SJCRH30 (cell line): ENCODE results near the gene CTNNA3. TPM values are rescaled to one million over a fixed set of nuclear protein-coding genes. Genes with fewer than 3 reads are reported as not detected.
"Not testable (repeated sequence)": the region's sequence is repeated elsewhere in the genome, so short reads cannot be mapped to it uniquely, and the experiment has no call there.

ENCODE experiments used
- DNase-seq, 2 experiments: peaks; one replicate each; pipeline ENCODE4 v3.0.0-alpha.2; 2015 to 2020
- H3K27ac ChIP-seq: fragments of 250-450 bp; sonication (Bioruptor Pico); 2 replicates; pipeline ENCODE4 v1.5.1; 2020; ENCODE audit warnings: mild to moderate bottlenecking, moderate library complexity
- H3K27me3 ChIP-seq: fragments of 250-450 bp; sonication (Bioruptor Pico); 2 replicates; pipeline ENCODE4 v1.5.1; 2020; ENCODE audit warnings: mild to moderate bottlenecking, moderate library complexity
- H3K36me3 ChIP-seq: fragments of 250-450 bp; sonication (Bioruptor Pico); 2 replicates; pipeline ENCODE4 v1.5.1; 2020; ENCODE audit warnings: mild to moderate bottlenecking, moderate library complexity
- H3K4me1 ChIP-seq: fragments of 250-450 bp; sonication (Bioruptor Pico); 2 replicates; pipeline ENCODE4 v1.5.1; 2020; ENCODE audit warnings: mild to moderate bottlenecking, moderate library complexity
- H3K4me3 ChIP-seq: fragments of 250-450 bp; sonication (Bioruptor Pico); 2 replicates; pipeline ENCODE4 v1.5.1; 2020; ENCODE audit warnings: mild to moderate bottlenecking, moderate library complexity
- H3K9me3 ChIP-seq: fragments of 250-450 bp; sonication (Bioruptor Pico); replicated peaks from 2 replicates; pipeline ENCODE4 v1.5.1; 2020; ENCODE audit warnings: mild to moderate bottlenecking, moderate library complexity
- total RNA-seq: library from RNA; depleted of rRNA; stranded (reverse); fragments of >200 nt; shearing (Covaris generic); gene quantifications from 2 replicates; pipeline ENCODE4 v1.2.3, GENCODE V29; 2014

CTNNA3 gene
- total RNA-seq, 1 experiment from 2014 or later: 2.7 TPM

DNA sequence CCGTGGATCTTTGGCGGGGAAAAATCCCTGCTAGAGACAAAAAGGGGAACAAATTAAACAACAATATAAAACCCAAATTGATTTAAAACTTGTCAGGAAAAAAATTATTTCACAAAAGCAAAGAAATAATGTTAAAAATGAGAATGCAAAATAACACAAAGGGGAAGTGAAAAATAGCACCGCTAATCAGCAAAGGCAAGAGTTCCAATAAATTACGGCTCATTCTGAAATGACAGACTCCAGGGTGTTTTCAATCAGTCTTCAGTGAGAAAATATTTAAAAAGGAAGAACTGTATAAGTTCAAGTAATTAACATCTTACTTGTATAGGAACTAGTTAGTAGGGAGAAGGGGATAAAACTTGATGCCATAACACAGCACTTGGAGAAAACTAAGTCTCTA is 433.3 kb downstream of the CTNNA3 start:
- Histone ChIP-seq H3K4me3 (no peak overlapping the region), H3K9me3 (no peaks in the 10 kb centered on the region), H3K27me3 (no peaks in the 10 kb centered on the region), H3K27ac (no peak overlapping the region), H3K4me1 (no peaks in the 10 kb centered on the region), H3K36me3 (no peaks in the 10 kb centered on the region)
- no peak for DNase-seq

DNA sequence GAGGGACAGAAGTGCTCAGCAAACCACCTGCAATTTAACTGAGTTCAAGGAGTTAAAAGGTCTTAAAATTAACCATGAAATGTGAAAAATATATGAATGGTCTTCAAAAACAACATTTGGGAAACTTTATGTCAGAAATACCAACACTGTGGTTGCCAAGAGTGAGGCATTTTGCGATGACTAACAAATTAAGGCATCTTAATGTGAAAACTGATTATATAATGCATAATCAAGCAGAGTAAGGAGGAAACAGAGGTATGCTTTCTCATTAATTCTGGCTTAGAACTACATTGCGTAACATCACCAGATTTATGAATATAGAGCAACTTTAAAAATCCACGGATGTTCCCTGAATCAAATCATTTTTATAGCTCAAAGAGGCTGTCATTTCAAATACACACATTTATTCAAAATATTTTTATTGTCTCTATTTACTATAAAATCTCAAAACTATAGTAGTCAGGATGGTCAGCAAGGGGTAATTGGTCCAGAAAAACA is 434.6 kb downstream of the CTNNA3 start:
- Histone ChIP-seq H3K27ac (no peak overlapping the region), H3K9me3 (no peaks in the 10 kb centered on the region), H3K36me3 (no peaks in the 10 kb centered on the region), H3K27me3 (no peaks in the 10 kb centered on the region), H3K4me1 (no peaks in the 10 kb centered on the region), H3K4me3 (no peak overlapping the region)
- no peak for DNase-seq

DNA sequence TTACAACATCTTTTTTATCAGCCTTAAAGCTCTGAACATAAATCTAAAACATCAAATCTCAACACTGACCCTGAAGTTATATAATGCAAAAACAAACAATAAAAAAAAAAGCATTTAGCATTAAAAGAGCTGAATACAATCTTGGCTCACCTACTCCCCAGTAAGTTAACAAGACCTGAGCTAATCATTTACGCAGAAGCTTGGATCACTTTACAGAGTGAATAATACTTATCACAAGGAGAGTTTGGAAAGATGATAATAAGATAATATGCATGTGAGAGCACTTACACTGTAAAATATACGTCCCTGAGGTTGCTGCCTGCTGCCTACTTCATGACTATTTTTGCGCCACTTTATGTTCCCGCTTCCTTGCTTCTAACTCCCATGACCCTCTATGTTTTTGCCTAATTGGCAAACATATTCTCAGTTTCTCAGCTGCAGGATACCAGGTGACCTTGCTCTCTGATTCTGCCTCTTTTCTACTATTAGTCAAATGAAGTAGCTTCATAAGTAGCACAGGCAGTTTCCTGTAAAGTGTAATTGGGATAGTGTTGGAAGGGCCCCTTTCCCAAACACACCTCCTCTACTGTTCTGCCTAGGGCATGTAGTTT is 436.6 kb downstream of the CTNNA3 start:
- H3K27me3 ChIP-seq: no peaks in the 10 kb centered on the region

DNA sequence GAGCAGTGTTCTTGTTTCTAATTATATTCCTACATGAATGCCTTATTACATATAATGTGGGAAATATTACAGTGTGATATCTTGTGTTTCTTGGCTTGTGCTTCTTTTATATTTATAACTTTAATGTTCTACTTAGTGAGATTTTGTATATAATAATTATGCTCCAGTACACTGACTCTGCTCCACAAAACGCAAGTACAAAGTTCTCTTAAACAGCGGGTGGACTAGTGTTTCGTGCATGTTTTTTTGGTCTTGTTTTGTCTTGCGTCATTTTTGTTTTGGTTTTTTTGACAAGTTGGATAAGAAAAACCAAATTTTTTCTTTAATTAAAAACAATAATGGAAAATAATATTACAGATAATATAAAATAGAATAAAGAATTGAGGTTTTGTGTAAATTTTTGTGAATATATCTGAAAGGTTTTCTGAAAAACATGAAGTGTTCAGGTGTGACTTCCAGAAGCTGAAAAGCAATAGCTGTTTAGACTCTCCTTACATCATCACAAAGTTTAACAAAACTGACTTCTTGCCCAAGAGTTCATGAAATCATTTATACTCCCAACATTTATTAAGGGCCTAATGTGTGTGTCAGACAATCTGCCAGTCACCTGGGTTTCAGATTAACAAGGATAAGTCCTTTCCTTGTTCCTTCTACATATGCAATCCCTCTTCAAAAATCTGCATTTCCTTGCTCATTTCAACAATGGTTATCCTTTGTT is 438.4 kb downstream of the CTNNA3 start:
- H3K27me3 ChIP-seq: no peaks in the 10 kb centered on the region
- H3K9me3 ChIP-seq: no peaks in the 10 kb centered on the region
- no peaks in the 10 kb centered on the region for H3K4me1 ChIP-seq
- H3K27ac ChIP-seq: no peak overlapping the region
- H3K36me3 ChIP-seq: no peaks in the 10 kb centered on the region
- H3K4me3 ChIP-seq: no peak overlapping the region
- DNase-seq: no peak

More for the DNA sequence above, 436.6 kb downstream of the CTNNA3 start:
- H3K4me1 ChIP-seq: no peaks in the 10 kb centered on the region
- DNase-seq: no peak
- H3K36me3 ChIP-seq: no peaks in the 10 kb centered on the region
- H3K27ac ChIP-seq: no peak overlapping the region
- no peaks in the 10 kb centered on the region for H3K9me3 ChIP-seq
- H3K4me3 ChIP-seq: no peak overlapping the region

DNA sequence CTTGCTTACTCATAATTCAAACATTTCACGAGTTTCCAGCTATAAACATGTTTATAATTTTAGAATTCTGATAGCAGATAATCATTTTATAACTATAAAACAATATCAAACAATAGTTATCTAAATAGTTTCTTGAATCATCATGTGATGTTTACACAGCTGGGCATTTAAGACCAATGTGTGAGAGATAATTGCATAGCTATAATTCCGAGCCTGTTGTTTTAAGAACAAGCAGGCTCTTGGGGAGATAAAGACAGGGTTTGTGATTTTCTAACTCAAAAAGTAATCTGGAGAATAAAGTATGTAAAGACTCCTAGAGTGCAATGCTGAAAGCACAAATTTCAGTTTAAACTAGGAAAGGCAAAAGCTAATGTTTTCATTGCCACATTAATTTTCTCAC is 439.0 kb downstream of the CTNNA3 start:
- no peak overlapping the region for H3K27ac ChIP-seq
- no peaks in the 10 kb centered on the region for H3K4me1 ChIP-seq
- H3K9me3 ChIP-seq: no peaks in the 10 kb centered on the region
- no peaks in the 10 kb centered on the region for H3K27me3 ChIP-seq
- H3K4me3 ChIP-seq: no peak overlapping the region
- no peak for DNase-seq
- no peaks in the 10 kb centered on the region for H3K36me3 ChIP-seq

DNA sequence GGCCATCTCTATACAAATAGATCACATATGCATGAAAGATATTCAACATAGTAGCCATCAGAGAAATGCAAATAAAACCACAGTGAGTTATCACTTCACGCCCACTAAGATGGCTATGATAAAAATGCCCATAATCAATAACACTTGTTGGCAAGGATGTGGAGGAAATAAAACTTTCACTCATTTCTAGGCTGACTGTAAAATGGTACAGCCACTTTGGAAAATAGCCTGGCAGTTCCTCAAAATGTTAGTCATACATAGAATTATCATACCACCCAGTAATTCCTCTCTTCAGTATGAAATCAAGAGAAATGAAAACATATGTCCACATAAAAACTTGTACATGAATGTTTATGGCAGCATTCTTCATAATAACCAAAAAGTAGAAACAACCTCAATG is 445.3 kb downstream of the CTNNA3 start:
- Histone ChIP-seq H3K4me3 (no peak overlapping the region), H3K27me3 (no peaks in the 10 kb centered on the region), H3K9me3 (no peaks in the 10 kb centered on the region), H3K27ac (no peak overlapping the region), H3K36me3 (no peaks in the 10 kb centered on the region), H3K4me1 (no peaks in the 10 kb centered on the region)
- no peak for DNase-seq

DNA sequence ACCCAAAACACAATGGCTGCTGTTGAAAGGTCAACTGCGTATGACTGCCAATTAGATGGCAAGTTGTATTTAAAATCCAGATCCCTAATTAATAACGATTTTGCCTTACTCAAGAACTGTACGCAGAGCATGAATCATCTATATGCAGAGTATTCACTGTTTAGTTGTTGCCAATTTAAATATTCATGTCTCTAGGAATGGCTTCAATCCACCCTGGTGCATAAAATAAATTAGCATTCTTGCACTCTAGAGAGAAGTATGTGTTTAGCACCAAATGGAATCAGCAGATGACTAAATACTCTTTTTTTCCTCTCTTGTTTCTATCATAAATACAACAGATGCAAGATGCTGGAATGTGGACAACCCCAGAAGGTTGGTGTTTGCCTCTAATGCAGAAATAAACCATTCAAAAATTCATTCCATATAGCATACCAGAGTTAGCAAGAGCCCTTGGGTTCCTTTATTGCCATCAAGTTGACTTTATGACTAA is 449.9 kb downstream of the CTNNA3 start:
- H3K4me3 ChIP-seq: no peak overlapping the region
- no peak for DNase-seq
- H3K27ac ChIP-seq: no peak overlapping the region
- H3K4me1 ChIP-seq: no peaks in the 10 kb centered on the region
- H3K27me3 ChIP-seq: no peaks in the 10 kb centered on the region
- no peaks in the 10 kb centered on the region for H3K36me3 ChIP-seq
- no peaks in the 10 kb centered on the region for H3K9me3 ChIP-seq

DNA sequence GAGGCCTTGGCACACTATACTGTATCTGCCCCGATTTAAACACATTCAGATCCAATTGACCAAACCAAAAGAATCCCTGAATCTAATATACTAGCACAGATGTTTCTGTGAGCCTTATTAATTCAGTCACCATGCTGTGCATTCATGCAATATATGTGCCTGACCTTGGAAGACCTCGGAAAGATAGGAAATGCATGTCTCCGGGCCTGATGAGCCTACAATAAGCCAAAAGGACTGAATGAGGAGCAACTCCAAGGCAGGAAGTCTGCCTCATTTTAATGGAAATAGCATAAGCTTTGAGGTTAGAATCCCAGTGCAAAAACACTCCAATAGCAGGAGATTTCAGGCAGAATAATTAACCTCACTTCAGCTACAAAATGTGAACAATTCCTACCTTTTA is 453.5 kb downstream of the CTNNA3 start:
- H3K4me3 ChIP-seq: no peak overlapping the region
- no peaks in the 10 kb centered on the region for H3K27me3 ChIP-seq
- DNase-seq: no peak
- no peaks in the 10 kb centered on the region for H3K36me3 ChIP-seq
- no peak overlapping the region for H3K27ac ChIP-seq
- H3K9me3 ChIP-seq: no peaks in the 10 kb centered on the region
- no peaks in the 10 kb centered on the region for H3K4me1 ChIP-seq

DNA sequence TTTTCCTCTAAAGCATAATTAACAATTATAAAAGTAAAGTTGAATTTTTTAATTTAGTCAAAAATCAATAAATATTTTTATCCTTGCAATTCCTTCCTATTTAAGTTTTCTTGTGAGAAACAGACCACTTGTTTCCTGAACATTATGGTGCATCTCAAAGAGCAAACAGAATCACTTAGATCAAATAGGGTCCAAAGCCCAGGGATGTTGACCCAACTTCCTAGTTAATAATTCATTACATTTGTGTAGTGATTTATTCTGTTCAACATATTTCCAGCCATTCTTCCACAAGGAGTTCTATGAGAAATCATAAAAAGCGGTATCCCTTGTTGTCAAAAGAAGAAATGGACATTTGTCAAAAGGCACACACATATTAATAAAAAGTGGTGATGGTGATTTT is 454.5 kb downstream of the CTNNA3 start:
- no peak overlapping the region for H3K27ac ChIP-seq
- H3K4me3 ChIP-seq: no peak overlapping the region
- H3K4me1 ChIP-seq: no peaks in the 10 kb centered on the region
- no peaks in the 10 kb centered on the region for H3K9me3 ChIP-seq
- H3K36me3 ChIP-seq: no peaks in the 10 kb centered on the region
- no peak for DNase-seq
- no peaks in the 10 kb centered on the region for H3K27me3 ChIP-seq

DNA sequence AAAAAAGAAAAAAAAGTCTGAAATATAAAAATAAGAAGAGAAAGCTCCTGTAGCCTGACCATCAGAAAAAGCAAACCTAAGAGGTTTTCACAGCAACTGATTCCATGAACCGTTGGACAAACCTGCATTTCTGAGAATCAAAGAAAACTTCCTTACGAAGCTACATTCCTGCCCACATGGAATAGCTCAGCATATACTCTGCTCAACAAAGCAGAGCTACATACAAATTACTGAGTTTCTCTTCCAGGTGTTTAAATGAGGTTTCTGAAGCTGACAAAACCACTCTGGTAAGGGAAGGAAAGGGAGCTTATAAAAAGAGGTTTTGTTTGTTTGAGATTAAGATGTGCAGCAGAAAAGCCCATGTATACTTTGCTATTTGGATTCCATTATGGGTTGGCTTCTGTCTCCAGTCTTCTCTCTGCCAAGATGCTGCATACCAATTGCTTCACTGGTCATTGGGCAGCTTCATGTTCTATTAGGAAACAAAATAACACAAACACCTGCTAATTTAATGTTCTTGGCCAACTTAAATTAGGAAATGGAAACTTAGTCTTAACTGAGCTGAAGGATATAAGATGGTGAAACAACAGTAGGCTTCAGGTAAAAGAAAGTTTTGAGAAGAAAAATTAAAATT is 456.0 kb downstream of the CTNNA3 start:
- no peaks in the 10 kb centered on the region for H3K4me1 ChIP-seq
- no peaks in the 10 kb centered on the region for H3K36me3 ChIP-seq
- no peaks in the 10 kb centered on the region for H3K9me3 ChIP-seq
- H3K4me3 ChIP-seq: no peak overlapping the region
- no peak overlapping the region for H3K27ac ChIP-seq
- H3K27me3 ChIP-seq: no peaks in the 10 kb centered on the region
- no peak for DNase-seq

DNA sequence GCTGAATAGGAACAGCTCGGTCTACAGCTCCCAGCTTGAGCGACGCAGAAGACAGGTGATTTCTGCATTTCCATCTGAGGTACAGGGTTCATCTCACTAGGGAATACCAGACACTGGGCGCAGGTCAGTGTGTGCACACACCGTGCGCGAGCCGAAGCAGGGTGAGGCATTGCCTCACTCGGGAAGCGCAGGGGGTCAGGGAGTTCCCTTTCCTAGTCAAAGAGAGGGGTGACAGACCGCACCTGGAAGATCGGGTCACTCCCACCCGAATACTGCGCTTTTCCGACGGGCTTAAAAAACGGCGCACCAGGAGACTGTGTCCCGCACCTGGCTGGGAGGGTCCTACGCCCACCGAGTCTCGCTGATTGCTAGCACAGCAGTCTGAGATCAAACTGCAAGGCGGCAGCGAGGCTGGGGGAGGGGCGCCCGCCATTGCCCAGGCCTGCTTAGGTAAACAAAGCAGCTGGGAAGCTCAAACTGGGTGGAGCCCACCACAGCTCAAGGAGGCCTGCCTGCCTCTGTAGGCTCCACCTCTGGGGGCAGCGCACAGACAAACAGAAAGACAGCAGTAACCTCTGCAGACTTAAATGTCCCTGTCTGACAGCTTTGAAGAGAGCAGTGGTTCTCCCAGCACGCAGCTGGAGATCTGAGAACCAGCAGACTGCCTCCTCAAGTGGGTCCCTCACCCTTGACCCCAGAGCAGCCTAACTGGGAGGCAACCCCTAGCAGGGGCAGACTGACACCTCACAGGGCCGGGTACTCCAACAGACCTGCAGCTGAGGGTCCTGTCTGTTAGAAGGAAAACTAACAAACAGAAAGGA is 465.1 kb downstream of the CTNNA3 start:
- H3K27ac ChIP-seq, H3K27me3 ChIP-seq, DNase-seq, H3K36me3 ChIP-seq, H3K4me1 ChIP-seq, H3K9me3 ChIP-seq, H3K4me3 ChIP-seq: not testable (repeated sequence)

DNA sequence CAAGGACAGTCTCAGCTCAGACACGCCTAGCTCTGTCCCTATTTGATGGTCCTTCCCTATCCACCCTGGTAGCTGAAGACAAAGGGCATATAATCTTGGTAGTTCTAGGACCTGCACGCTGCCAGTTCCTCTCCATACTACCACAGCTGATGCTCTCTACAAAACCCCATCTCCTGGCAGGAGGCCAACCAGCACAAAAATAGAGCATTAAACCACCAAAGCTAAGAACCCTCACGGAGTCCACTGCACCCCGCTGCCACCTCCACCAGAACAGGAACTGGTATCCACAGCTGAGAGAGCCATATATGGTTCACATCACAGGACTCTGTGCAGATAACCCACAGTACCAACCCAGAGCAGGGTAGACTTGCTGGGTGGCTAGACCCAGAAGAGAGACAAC is 470.8 kb downstream of the CTNNA3 start:
- H3K27me3 ChIP-seq: no peaks in the 10 kb centered on the region
- no peaks in the 10 kb centered on the region for H3K4me1 ChIP-seq
- no peaks in the 10 kb centered on the region for H3K36me3 ChIP-seq
- DNase-seq: peak; percentile 3 to 13
- H3K9me3 ChIP-seq: no peaks in the 10 kb centered on the region
- no peak overlapping the region for H3K27ac ChIP-seq
- no peak overlapping the region for H3K4me3 ChIP-seq

DNA sequence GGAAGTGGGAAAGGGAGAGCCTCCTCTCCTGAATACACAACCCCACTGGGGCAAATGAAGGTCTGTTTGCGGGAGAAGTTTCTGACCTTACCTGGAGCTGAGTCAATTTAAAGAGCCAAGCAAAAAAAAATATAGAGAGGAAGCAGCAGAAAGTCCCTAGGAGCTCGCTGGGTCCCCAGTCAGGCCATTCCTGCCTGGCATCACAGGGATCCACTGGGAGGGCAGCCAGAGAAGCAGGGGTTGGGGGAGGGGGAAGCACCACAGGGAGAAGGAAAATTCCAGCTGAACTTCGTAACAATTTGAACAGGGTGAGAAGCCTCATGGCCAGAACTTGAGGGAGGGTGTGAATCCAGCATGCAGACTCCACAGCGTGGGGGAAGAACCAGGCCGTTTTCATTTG is 471.4 kb downstream of the CTNNA3 start:
- no peaks in the 10 kb centered on the region for H3K9me3 ChIP-seq
- no peak overlapping the region for H3K27ac ChIP-seq
- DNase-seq: no peak
- no peak overlapping the region for H3K4me3 ChIP-seq
- H3K36me3 ChIP-seq: no peaks in the 10 kb centered on the region
- H3K4me1 ChIP-seq: no peaks in the 10 kb centered on the region
- no peaks in the 10 kb centered on the region for H3K27me3 ChIP-seq

DNA sequence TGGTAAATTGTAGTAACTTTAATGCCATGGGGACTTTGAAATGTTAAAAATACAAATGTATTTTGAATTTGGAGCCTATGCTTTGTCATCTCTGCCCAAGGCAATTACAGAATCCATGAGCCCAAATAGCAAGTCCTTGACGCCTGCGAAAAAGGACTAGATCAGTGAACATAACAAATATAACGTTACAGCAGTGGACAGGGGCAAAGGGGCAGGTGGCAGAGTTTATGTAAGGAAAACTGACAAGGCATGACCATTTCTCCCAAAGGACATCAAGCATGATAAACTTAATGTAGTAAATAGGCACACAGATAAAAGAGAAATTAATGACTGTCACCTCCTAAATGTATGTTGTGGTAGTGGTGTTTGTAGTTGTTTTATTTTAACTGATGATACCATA is 473.1 kb downstream of the CTNNA3 start:
- H3K4me1 ChIP-seq: no peaks in the 10 kb centered on the region
- H3K36me3 ChIP-seq: no peaks in the 10 kb centered on the region
- no peak overlapping the region for H3K27ac ChIP-seq
- no peak for DNase-seq
- H3K4me3 ChIP-seq: no peak overlapping the region
- no peaks in the 10 kb centered on the region for H3K27me3 ChIP-seq
- H3K9me3 ChIP-seq: no peaks in the 10 kb centered on the region
